ENCODE data around the gene CALN1.

CALN1 gene

DNA sequence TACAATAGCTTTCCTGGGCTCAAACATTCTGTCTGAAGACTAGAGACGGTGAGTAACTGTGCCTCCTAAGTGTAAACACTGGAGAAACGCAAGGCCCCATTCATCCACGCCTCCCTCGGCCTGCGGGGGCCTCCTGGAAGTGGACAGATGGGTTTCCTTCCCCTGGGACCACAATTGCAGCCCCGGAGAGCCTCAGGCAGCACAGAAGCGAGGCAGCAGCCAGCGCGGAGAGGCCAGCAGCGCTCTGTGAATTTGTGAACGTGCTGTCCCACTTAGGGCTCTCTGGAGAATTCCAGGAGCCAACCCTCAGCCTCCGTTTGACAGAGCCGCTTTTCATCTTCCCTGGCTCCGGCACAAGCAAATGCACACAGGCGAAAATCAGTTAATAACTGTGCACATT, 23.2 kb upstream of the CALN1 start:
- no peaks in the 10 kb centered on the region for H3K9me3 Mint-ChIP-seq
- no peak overlapping the region for H3K4me3 Mint-ChIP-seq
- no peak overlapping the region for H3K27ac Mint-ChIP-seq
- no peak for DNase-seq (ENCODE audit: low spot score)
- H3K4me1 Mint-ChIP-seq (ENCODE audit: low read depth): no peaks in the 10 kb centered on the region
- H3K36me3 Mint-ChIP-seq (ENCODE audit: low read depth): no peaks in the 10 kb centered on the region
- no peaks in the 10 kb centered on the region for H3K27me3 Mint-ChIP-seq (ENCODE audit: low read depth)

DNA sequence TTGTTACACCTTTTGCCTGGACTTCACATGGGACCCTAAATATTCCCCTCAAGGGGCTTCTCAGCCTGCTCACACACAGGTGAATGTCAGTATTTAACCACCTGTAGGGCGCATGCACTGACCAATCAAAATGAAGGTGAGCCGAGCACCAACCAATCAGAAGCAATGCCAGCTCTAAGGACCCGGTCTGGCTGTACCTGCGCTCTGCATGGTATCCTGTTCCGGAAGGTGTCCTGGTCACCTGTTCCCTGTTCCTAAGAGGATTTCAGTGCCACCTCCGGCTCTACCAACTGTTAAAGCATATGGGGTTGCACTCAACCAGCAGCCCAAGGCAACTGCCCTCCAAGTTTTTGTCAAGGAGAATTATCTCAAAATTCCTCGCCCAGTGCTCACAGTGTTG, 18.4 kb upstream of the CALN1 start:
- H3K9me3 Mint-ChIP-seq: no peaks in the 10 kb centered on the region
- no peaks in the 10 kb centered on the region for H3K36me3 Mint-ChIP-seq (ENCODE audit: low read depth)
- H3K4me3 Mint-ChIP-seq: no peak overlapping the region
- no peak for DNase-seq (ENCODE audit: low spot score)
- H3K27ac Mint-ChIP-seq: no peak overlapping the region
- no peaks in the 10 kb centered on the region for H3K27me3 Mint-ChIP-seq (ENCODE audit: low read depth)
- no peaks in the 10 kb centered on the region for H3K4me1 Mint-ChIP-seq (ENCODE audit: low read depth)

DNA sequence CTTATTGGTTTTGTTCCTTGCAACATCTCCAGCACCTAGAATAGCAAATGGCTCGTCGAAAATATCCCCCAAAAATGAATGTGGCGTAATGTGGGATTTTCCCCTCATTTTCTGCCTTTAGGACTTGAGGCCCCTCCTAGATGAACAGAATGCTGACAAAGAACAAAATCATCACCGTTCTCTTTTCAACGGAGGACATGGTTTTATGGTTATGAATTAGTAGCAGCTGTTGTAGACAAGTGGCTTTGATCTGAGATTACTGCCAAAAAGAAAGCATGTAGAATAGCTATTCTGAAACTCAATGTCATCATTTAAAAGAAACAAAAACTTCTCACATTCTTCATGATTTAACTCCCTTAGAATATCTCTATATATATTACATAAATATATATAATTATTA, 17.2 kb upstream of the CALN1 start:
- H3K27ac Mint-ChIP-seq: no peak overlapping the region
- no peaks in the 10 kb centered on the region for H3K4me1 Mint-ChIP-seq (ENCODE audit: low read depth)
- H3K36me3 Mint-ChIP-seq (ENCODE audit: low read depth): no peaks in the 10 kb centered on the region
- no peak for DNase-seq (ENCODE audit: low spot score)
- no peaks in the 10 kb centered on the region for H3K27me3 Mint-ChIP-seq (ENCODE audit: low read depth)
- H3K4me3 Mint-ChIP-seq: no peak overlapping the region
- no peaks in the 10 kb centered on the region for H3K9me3 Mint-ChIP-seq

DNA sequence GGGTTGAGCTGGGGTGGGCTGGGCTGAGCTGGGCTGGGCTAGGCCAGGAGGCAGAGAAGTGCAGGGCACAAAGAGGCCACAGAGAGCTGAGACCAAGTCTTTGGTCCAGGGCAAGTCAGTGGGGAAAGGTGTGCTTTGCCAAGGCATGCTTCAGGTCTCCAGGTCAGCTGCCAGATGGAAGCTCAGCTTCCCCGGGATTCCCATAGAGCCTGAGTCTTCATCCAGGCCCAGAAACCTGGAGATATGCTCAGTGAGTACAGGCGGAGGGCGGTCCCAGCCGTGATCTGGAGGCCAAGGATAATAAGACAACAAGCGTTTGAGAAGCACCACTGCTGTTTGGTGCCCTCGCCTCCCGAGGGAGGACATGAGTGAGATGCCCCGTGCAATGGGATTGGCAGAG, 4.7 kb upstream of the CALN1 start:
- Mint-ChIP-seq H3K4me3 (no peak overlapping the region), H3K4me1 (ENCODE audit: low read depth) (no peaks in the 10 kb centered on the region), H3K9me3 (peaks cover 11% of the 10 kb centered on the region), H3K36me3 (ENCODE audit: low read depth) (no peaks in the 10 kb centered on the region), H3K27ac (no peak overlapping the region), H3K27me3 (ENCODE audit: low read depth) (no peaks in the 10 kb centered on the region)
- DNase-seq (ENCODE audit: low spot score): no peak

DNA sequence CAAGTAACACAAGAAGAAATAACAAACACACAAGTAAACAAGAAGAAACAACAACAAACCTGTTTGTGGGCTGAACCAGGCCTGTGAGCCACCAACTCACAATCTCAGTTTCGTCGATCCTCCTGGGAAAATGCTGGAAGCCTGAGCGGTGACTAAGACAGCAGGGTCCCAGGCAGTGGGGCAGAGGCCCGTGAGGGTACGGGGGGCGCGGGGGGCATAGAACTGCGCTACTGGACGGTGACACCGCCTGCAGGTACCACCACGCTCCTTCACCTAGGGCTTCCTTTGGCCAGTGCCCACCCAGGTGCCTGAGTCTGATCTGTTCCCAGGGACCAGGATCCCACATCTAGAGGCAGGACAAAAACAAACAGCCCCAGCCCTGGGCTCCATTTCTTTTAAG, 3.4 kb upstream of the CALN1 start:
- Mint-ChIP-seq H3K4me1 (ENCODE audit: low read depth) (no peaks in the 10 kb centered on the region), H3K9me3 (peaks cover 6% of the 10 kb centered on the region), H3K4me3 (no peak overlapping the region), H3K36me3 (ENCODE audit: low read depth) (no peaks in the 10 kb centered on the region), H3K27ac (no peak overlapping the region), H3K27me3 (ENCODE audit: low read depth) (no peaks in the 10 kb centered on the region)
- DNase-seq (ENCODE audit: low spot score): no peak

DNA sequence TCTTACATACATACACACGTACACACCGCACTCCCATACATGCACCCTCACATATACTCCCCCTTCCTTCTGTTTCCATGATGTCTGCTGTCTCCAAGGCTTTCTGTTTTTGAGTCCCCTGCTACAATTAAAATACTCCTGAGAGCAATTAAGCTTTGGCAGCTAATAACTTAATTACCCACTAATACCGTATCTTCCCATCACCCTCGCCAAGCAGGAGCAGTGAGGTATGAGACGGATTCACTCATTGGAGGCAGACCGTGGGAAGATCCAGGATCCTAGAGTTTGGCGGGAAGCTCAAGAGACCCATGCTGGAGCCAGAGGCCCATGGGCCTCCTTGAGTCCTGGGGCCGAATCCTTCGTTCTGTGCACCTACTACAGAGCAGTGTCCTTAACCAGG, 1.7 kb upstream of the CALN1 start:
- H3K4me3 Mint-ChIP-seq: no peak overlapping the region
- H3K9me3 Mint-ChIP-seq: no peaks in the 10 kb centered on the region
- H3K27ac Mint-ChIP-seq: no peak overlapping the region
- H3K27me3 Mint-ChIP-seq (ENCODE audit: low read depth): no peaks in the 10 kb centered on the region
- H3K36me3 Mint-ChIP-seq (ENCODE audit: low read depth): no peaks in the 10 kb centered on the region
- no peak for DNase-seq (ENCODE audit: low spot score)
- H3K4me1 Mint-ChIP-seq (ENCODE audit: low read depth): no peaks in the 10 kb centered on the region

DNA sequence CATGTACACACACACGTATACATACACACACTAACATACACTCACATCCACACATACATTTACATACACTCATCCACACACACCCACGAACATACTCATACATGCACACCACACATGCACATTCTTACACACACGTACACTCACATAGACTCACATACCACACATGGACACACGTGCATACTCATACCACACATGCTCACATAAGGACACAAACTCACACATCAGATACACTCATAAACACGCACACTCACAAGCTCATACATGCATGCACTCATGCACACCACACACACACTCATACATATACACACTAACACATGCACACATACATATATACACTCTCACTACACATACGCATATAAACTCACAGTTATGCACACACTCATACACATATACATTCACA, 1.2 kb upstream of the CALN1 start:
- no peaks in the 10 kb centered on the region for H3K27me3 Mint-ChIP-seq (ENCODE audit: low read depth)
- no peak overlapping the region for H3K27ac Mint-ChIP-seq
- H3K9me3 Mint-ChIP-seq: no peaks in the 10 kb centered on the region
- no peaks in the 10 kb centered on the region for H3K36me3 Mint-ChIP-seq (ENCODE audit: low read depth)
- DNase-seq (ENCODE audit: low spot score): no peak
- no peak overlapping the region for H3K4me3 Mint-ChIP-seq
- H3K4me1 Mint-ChIP-seq (ENCODE audit: low read depth): no peaks in the 10 kb centered on the region

DNA sequence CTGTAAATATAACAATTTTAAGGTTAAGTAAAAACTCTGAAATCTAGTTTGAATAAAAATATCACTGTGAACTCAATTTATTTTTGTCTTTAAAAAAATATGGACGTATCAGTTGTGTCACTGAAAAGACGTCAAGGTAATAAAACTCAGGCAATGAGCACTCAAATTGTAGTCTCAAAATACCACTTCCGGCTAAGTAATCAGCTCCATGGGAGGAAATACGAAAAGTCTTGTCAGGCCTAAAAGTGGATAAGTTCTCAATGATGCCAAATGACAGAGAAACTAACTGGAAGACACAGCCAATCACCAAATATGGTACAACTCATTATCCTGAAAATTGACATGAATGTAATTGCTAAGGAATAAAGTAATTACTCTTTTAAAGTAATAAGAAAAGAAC, 719 bp downstream of the CALN1 start:
- H3K27me3 Mint-ChIP-seq (ENCODE audit: low read depth): no peaks in the 10 kb centered on the region
- H3K4me1 Mint-ChIP-seq (ENCODE audit: low read depth): no peaks in the 10 kb centered on the region
- no peak overlapping the region for H3K4me3 Mint-ChIP-seq
- no peak overlapping the region for H3K27ac Mint-ChIP-seq
- no peak for DNase-seq (ENCODE audit: low spot score)
- H3K36me3 Mint-ChIP-seq (ENCODE audit: low read depth): no peaks in the 10 kb centered on the region
- peaks cover 5% of the 10 kb centered on the region for H3K9me3 Mint-ChIP-seq

DNA sequence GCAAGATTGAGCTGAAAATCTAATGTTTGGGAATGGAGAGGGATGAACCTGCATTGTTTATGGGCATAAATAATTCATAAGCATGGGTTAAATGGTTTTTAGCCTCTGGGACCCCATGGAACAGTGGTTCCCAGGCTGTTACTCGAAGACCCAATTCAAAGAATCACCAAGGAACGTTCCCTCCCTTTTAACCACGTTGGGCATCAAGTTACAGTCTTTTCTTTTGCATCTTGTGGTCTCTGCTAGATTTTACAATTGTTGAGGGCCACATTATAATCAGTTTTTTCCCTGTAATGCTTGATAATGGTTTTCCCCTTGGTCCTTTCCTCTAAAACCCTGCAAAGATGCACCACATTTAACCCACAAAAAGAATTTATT, 2.5 kb downstream of the CALN1 start:
- Mint-ChIP-seq H3K9me3 (peaks cover 10% of the 10 kb centered on the region), H3K27me3 (ENCODE audit: low read depth) (no peaks in the 10 kb centered on the region), H3K4me3 (no peak overlapping the region)

DNA sequence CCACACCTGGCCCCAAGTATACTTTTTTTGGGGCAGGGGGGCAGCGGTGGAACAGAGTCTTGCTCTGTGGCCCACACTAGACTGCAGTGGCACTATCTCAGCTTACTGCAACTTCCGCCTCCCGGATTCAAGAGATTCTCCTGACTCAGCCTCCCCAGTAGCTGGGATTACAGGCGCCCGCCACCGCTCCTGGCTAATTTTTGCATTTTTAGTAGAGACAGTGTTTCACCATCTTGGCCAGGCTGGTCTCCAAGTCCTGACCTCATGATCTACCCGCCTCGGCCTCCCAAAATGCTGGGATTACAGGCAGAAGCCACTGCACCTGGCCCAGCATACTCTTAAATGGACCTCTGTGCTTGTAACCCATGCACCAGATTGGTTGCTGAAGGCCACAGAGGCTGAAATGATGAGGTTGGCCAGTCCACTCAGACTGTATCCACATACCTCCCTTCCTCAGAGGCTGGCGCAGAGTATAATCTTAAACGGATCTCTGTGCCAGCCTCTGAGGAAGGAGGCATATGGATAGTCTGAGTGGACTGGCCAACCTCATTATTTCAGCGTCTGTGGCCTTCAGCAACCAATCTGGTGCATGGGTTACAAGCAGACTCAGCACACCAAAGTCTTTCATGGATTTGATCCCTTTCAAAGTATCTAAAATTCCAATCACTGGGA, 3.0 kb downstream of the CALN1 start:
- Mint-ChIP-seq H3K9me3 (peaks cover 10% of the 10 kb centered on the region), H3K36me3 (ENCODE audit: low read depth) (no peaks in the 10 kb centered on the region), H3K27ac (no peak overlapping the region), H3K27me3 (ENCODE audit: low read depth) (no peaks in the 10 kb centered on the region), H3K4me1 (ENCODE audit: low read depth) (no peaks in the 10 kb centered on the region), H3K4me3 (no peak overlapping the region)
- DNase-seq (ENCODE audit: low spot score): no peak

More for the DNA sequence above, 2.5 kb downstream of the CALN1 start:
- no peaks in the 10 kb centered on the region for H3K4me1 Mint-ChIP-seq (ENCODE audit: low read depth)
- no peak overlapping the region for H3K27ac Mint-ChIP-seq
- DNase-seq (ENCODE audit: low spot score): no peak
- H3K36me3 Mint-ChIP-seq (ENCODE audit: low read depth): no peaks in the 10 kb centered on the region

DNA sequence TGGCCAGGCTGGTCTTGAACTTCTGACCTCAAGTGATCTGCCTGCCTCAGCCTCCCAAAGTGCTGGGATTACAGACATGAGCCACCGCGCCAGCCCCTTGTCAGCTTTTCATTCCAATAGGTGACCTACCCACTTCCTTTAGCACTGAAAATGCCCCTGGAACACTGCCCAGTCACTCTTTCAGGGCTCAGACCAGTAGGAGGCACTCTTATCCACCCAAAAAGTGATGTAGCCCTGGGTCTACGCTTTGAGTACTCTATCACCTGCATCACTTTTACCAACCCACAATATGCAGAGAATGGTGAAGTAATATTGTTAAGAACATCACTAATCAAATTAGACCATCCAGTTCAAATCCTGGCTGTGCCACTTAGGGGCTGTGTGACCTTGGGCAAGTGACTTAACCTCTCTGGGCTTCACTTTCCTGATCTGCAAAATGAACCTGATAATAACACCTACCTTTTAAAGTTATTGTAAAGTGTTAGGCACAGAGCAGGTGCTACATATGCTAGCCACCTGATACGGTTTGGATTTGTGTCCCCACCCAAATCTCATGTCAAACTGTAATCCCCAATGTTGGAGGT, 5.2 kb downstream of the CALN1 start:
- H3K4me1 Mint-ChIP-seq (ENCODE audit: low read depth): no peaks in the 10 kb centered on the region
- H3K4me3 Mint-ChIP-seq: no peak overlapping the region
- peaks cover 13% of the 10 kb centered on the region for H3K9me3 Mint-ChIP-seq
- H3K27ac Mint-ChIP-seq: no peak overlapping the region
- H3K36me3 Mint-ChIP-seq (ENCODE audit: low read depth): no peaks in the 10 kb centered on the region
- no peaks in the 10 kb centered on the region for H3K27me3 Mint-ChIP-seq (ENCODE audit: low read depth)
- no peak for DNase-seq (ENCODE audit: low spot score)

DNA sequence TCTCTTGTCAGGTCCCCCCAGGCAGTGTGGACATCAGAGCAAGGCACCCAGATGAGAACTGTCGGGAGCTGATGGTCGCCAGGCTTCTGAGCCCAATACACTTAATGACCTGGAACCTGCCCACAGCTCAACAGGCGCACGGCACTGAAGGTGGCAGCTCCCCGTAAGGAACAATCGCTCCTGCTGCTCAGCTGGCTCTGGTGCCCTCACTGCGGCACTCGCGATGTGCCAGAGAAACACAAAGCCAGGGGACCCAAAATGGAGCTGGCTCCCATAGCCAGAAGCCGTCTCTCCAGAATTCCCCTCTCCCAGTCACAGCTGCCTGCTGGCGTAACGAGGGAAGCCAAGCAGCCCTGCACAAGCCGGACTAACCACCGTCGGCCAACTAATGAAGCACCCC, 6.3 kb downstream of the CALN1 start:
- H3K9me3 Mint-ChIP-seq: peaks cover 13% of the 10 kb centered on the region
- H3K4me3 Mint-ChIP-seq: no peak overlapping the region
- H3K27ac Mint-ChIP-seq: no peak overlapping the region
- no peaks in the 10 kb centered on the region for H3K36me3 Mint-ChIP-seq (ENCODE audit: low read depth)
- no peaks in the 10 kb centered on the region for H3K27me3 Mint-ChIP-seq (ENCODE audit: low read depth)
- no peak for DNase-seq (ENCODE audit: low spot score)
- H3K4me1 Mint-ChIP-seq (ENCODE audit: low read depth): no peaks in the 10 kb centered on the region

DNA sequence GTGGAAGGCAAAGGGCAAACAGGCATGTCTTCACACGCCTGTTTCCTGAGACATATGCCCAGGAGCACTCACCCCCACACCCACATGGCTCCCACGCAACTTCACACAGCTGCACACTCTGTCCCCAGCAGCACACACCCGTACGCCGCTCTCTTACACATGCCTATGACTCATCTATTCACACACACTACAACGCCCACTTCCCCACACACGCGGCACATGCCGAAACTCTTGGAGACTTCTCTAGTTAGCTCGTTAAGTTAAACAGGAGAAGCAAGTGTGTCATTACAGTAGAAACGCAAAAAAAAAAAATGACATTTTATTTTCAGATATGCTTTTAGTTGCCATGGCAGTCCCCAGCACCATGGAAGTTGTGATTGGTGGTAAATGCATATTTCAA, 6.7 kb downstream of the CALN1 start:
- H3K4me1 Mint-ChIP-seq (ENCODE audit: low read depth): no peaks in the 10 kb centered on the region
- no peaks in the 10 kb centered on the region for H3K36me3 Mint-ChIP-seq (ENCODE audit: low read depth)
- peaks cover 13% of the 10 kb centered on the region for H3K9me3 Mint-ChIP-seq
- peak; percentile 14 for DNase-seq (ENCODE audit: low spot score)
- no peak overlapping the region for H3K27ac Mint-ChIP-seq
- no peaks in the 10 kb centered on the region for H3K27me3 Mint-ChIP-seq (ENCODE audit: low read depth)
- H3K4me3 Mint-ChIP-seq: no peak overlapping the region

DNA sequence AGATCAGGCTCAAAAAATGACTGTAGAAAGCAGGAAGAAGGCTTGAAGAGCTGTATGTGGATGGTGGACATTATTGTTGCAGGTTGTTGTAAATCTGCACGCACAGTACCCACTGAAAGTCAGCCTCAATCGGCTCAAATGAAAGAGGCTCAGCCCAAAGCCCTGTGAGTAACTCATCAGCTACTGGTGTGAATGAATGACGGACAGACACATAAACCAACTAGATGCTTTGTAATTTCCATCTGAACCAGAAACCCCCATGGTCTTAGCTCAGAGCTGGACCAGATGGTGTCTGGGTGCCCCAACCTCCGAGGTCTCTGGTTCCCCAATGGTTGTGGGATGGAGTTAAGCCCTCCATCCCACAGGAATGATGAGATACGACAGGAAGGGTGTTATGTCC, 7.4 kb downstream of the CALN1 start:
- no peaks in the 10 kb centered on the region for H3K36me3 Mint-ChIP-seq (ENCODE audit: low read depth)
- no peak for DNase-seq (ENCODE audit: low spot score)
- H3K4me1 Mint-ChIP-seq (ENCODE audit: low read depth): no peaks in the 10 kb centered on the region
- no peak overlapping the region for H3K27ac Mint-ChIP-seq
- peaks cover 13% of the 10 kb centered on the region for H3K9me3 Mint-ChIP-seq
- H3K4me3 Mint-ChIP-seq: no peak overlapping the region
- H3K27me3 Mint-ChIP-seq (ENCODE audit: low read depth): no peaks in the 10 kb centered on the region

DNA sequence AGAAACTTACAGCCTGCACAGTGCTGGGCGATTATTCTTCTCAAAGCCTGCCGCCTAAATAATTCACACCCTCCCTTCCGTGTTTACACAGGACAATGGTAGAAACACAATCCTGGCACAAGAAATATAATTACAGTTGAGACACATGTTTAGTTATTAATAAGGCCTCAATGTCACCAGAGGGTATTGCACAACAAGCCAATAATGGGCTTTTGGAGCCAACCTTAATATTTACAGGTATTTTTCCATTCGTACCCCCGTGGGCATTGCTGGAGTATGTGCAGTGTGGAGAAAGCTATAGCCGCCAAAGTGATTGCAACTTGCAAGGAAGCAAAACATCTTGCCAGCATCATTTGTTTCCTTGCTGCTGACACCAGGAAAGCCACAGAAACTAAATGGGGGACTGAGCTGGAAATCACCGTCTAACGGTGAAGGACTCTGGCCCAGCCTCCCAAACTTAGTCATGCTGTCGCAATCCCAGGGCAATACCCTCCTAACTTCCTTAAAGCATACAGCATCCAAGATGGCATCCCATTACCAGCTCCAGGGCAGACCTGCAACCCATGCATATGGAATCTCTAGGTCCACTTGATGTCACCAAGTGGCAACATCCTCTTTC, 8.6 kb downstream of the CALN1 start:
- Mint-ChIP-seq H3K27ac (no peak overlapping the region), H3K27me3 (ENCODE audit: low read depth) (no peaks in the 10 kb centered on the region), H3K36me3 (ENCODE audit: low read depth) (no peaks in the 10 kb centered on the region)

More for the DNA sequence above, 8.6 kb downstream of the CALN1 start:
- H3K4me3 Mint-ChIP-seq: no peak overlapping the region
- H3K9me3 Mint-ChIP-seq: peaks cover 17% of the 10 kb centered on the region
- no peak for DNase-seq (ENCODE audit: low spot score)
- H3K4me1 Mint-ChIP-seq (ENCODE audit: low read depth): no peaks in the 10 kb centered on the region

Measured in T-helper 2 cell treated with Interferon-gamma antibody and Interleukin-4, amounts not matched to agents 5 μg/mL and 100 μg/mL, for 36 hours (primary cell).